Naive thymus-derived CD4-positive, alpha-beta T cell (primary cell): ENCODE data around the gene GPX4. TPM values are rescaled to one million over a fixed set of nuclear protein-coding genes. Genes with fewer than 3 reads are reported as not detected.
A peak's percentile ranks its signal among the peaks of the same experiment; 100 is the strongest.

Experiments
- ATAC-seq: fragments of 150-1000 bp; cut with Tn5 transposase; 2 replicates; pipeline ENCODE4 v1.10.0; 2021; ENCODE audit warnings: mild to moderate bottlenecking, moderate library complexity
- CTCF ChIA-PET: fragments of 350-600 bp; sonication (Branson Sonifier 250); formaldehyde crosslinking; loops from one replicate; lab custom pipeline; 2021; ENCODE audit warnings: antibody characterized with exemption; lab: Charles Lee
- POLR2A ChIA-PET: fragments of 350-600 bp; sonication (Branson Sonifier 250); formaldehyde crosslinking; loops from one replicate; lab custom pipeline; 2021; ENCODE audit warnings: antibody characterized with exemption, inconsistent platforms; lab: Charles Lee
- DNase-seq, 9 donors: peaks; one replicate each; pipeline versions ENCODE4 v3.0.0 to v3.0.0-alpha.2; 2020 to 2022; ENCODE audit warnings: mixed read lengths in 1 of 9
- H3K27ac ChIP-seq: one replicate; pipeline ENCODE4 v1.7.0; 2013; ENCODE audit warnings: mild to moderate bottlenecking, low read depth, low read length, moderate library complexity
- H3K27me3 ChIP-seq, 2 donors: one replicate each; pipeline ENCODE4 v1.7.0; 2013; ENCODE audit warnings: low read length in 2 of 2, mild to moderate bottlenecking in 2 of 2, moderate library complexity in 2 of 2; ENCODE audit not compliant: control insufficient read depth in 2 of 2, insufficient read depth in 2 of 2
- H3K36me3 ChIP-seq, 3 experiments: 1 replicate in 2 of 3; 2 replicates in 1 of 3; pipeline ENCODE4 v1.7.0; 2013; ENCODE audit warnings: low read length in 3 of 3, mild to moderate bottlenecking in 3 of 3, moderate library complexity in 1 of 3; ENCODE audit not compliant: insufficient read depth in 3 of 3, control insufficient read depth in 2 of 3
- H3K4me1 ChIP-seq, 2 donors: one replicate each; pipeline ENCODE4 v1.7.0; 2013; ENCODE audit warnings: low read length in 2 of 2, mild to moderate bottlenecking in 2 of 2, moderate library complexity in 1 of 2; ENCODE audit not compliant: control insufficient read depth in 2 of 2, insufficient read depth in 2 of 2
- H3K4me3 ChIP-seq: 2 replicates; pipeline ENCODE4 v1.7.0; 2013; ENCODE audit warnings: mild to moderate bottlenecking, low read length
- H3K9me3 ChIP-seq, 3 experiments: 1 replicate in 2 of 3; 2 replicates in 1 of 3; pipeline ENCODE4 v1.7.0; 2013; ENCODE audit warnings: low read length in 3 of 3; ENCODE audit not compliant: control insufficient read depth in 2 of 3
- H3K27ac Mint-ChIP-seq, 9 donors: one replicate each; pipeline ENCODE4 v1.8.0; 2020 to 2022; ENCODE audit warnings: mixed read lengths in 9 of 9, mild to moderate bottlenecking in 8 of 9, moderate library complexity in 5 of 9, inconsistent platforms in 2 of 9
- H3K27me3 Mint-ChIP-seq, 5 donors: one replicate each; pipeline ENCODE4 v1.8.0; 2021 to 2022; ENCODE audit warnings: mixed read lengths in 5 of 5, mild to moderate bottlenecking in 1 of 5
- H3K36me3 Mint-ChIP-seq, 5 donors: one replicate each; pipeline ENCODE4 v1.8.0; 2020 to 2022; ENCODE audit warnings: mixed read lengths in 5 of 5, mild to moderate bottlenecking in 3 of 5, inconsistent platforms in 1 of 5
- H3K4me1 Mint-ChIP-seq, 7 donors: one replicate each; pipeline ENCODE4 v1.8.0; 2020 to 2022; ENCODE audit warnings: mixed read lengths in 7 of 7, mild to moderate bottlenecking in 3 of 7, inconsistent platforms in 1 of 7
- H3K4me3 Mint-ChIP-seq, 10 donors: one replicate each; pipeline ENCODE4 v1.8.0; 2020 to 2022; ENCODE audit warnings: mild to moderate bottlenecking in 10 of 10, mixed read lengths in 10 of 10, moderate library complexity in 6 of 10, inconsistent platforms in 2 of 10
- H3K9me3 Mint-ChIP-seq, 11 donors: one replicate each; pipeline ENCODE4 v1.8.0; 2020 to 2022; ENCODE audit warnings: mixed read lengths in 11 of 11, mild to moderate bottlenecking in 4 of 11, inconsistent platforms in 1 of 11, moderate library complexity in 1 of 11
- intact Hi-C, 2 donors: fragments of 100-400 bp; cut with micrococcal nuclease; formaldehyde crosslinking; loops; one replicate each; pipeline ENCODE4 v1.15.1; 2023
- polyA plus RNA-seq, 2 donors: library from polyadenylated mRNA; unstranded; fragments of 300-500 nt; fragmentation: Illumina TruSeq; gene quantifications; one replicate each; pipeline ENCODE4 v1.2.3, GENCODE V29; 2021
- total RNA-seq, 6 experiments: library from RNA in 5 of 6; stranded (reverse) in 5 of 6; gene quantifications; 1 replicate in 5 of 6; 2 replicates in 1 of 6; pipeline ENCODE4 v1.2.3 and lab custom pipeline; 2021 to 2026

Gene GPX4
- total and polyA plus RNA-seq, 7 experiments from 2014 or later: 122 to 522 (median 228) TPM

DNA sequence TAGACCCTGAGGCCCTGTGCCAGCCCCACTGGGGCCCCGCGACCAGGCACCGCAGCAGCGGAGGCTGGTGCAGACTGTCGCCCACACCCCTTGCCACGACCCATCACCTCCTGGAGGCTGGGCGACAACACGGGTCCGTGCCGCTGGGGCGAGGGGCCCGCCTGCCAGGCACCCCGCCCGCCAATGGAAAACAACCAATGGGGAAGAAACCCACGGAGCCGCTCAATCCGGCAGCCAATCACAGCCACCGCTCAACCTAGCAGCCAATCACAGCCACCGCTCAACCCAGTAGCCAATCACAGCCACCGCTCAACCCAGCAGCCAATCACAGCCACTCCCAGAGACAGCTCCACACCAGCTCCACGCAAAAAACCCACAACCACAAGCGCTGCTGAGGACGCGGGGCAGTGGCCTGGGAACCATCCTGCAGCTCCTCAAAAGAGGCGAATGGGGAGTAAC, 29.7 kb downstream of the GPX4 start:
- DNase-seq (peak; percentile 47 to 75 (median 63)), ATAC-seq (peak; percentile 67)
- Mint-ChIP-seq H3K27me3 (no peaks in the 10 kb centered on the region), H3K4me3 (peak overlapping the region; percentile 37 to 83 (median 60)), H3K27ac (peak overlapping the region; percentile 67 to 95 (median 91)), H3K36me3 (peaks cover 0 to 3% (median 0%) of the 10 kb centered on the region in 5 donors), H3K4me1 (peaks cover 13 to 43% (median 27%) of the 10 kb centered on the region in 7 donors), H3K9me3 (no peaks in the 10 kb centered on the region)
- Histone ChIP-seq H3K9me3 (no peaks in the 10 kb centered on the region), H3K4me3 (peak overlapping the region; percentile 81), H3K27me3 (no peaks in the 10 kb centered on the region), H3K27ac (peak overlapping the region; percentile 98), H3K36me3 (peaks cover 0 to 7% (median 0%) of the 10 kb centered on the region in 3 experiments), H3K4me1 (peaks cover 23 to 42% of the 10 kb centered on the region in 2 donors)
- CTCF ChIA-PET: interaction anchor here (0.7 to 0.8 kb wide), 2 partner anchors 20 to 99 kb away, joined by 3 to 5 read pairs; no protein-coding TSS in a partner anchor
- intact Hi-C loops: loop anchor here (2.0 to 5.0 kb wide), 5 partner anchors 31 to 519 kb away; partner anchors contain the start of genes GPX4 (in 1 of the 2), POLR2E (in 1 of the 2), SBNO2 (in 1 of the 2) and TCF3 (in 1 of the 2)
- POLR2A ChIA-PET: interaction anchor here (0.6 to 1.5 kb wide), 4 partner anchors 38 to 249 kb away, joined by 3 to 4 read pairs (median 3); no protein-coding TSS in a partner anchor

DNA sequence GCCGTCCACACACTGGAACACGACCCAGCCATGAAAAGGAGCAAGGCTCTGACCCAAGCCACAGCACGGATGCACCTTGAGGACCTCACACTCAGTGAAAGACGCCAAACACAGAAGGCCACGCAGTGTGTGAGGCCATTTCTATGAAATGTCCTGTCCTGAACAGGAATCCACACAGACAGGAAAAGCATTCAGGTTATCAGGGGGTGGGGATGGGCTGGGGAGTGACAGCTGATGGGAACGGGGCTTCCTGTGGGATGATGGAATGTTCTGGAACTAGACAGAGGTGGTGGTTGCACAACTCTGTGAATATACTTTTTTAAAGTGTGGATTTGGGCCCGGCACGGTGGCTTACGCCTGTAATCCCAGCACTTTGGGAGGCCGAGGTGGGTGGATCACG, 30.6 kb downstream of the GPX4 start:
- peaks cover 0 to 9% (median 6%) of the 10 kb centered on the region in 5 donors for H3K36me3 Mint-ChIP-seq
- Histone ChIP-seq H3K4me3 (no peak overlapping the region), H3K4me1 (peaks cover 23 to 35% of the 10 kb centered on the region in 2 donors), H3K27me3 (no peaks in the 10 kb centered on the region), H3K36me3 (peaks cover 0 to 7% (median 0%) of the 10 kb centered on the region in 3 experiments), H3K9me3 (no peaks in the 10 kb centered on the region), H3K27ac (peak overlapping the region; percentile 98)
- POLR2A ChIA-PET: interaction anchor here (0.6 to 1.0 kb wide), 2 partner anchors 108 to 248 kb away, joined by 3 to 4 read pairs; partner anchors contain the start of gene CNN2
- H3K9me3 Mint-ChIP-seq: peaks cover 0 to 1% (median 0%) of the 10 kb centered on the region in 11 donors
- CTCF ChIA-PET: interaction anchor here (0.6 to 0.8 kb wide), 2 partner anchors 21 to 32 kb away, joined by 3 to 5 read pairs; no protein-coding TSS in a partner anchor
- no peak for ATAC-seq
- intact Hi-C loops: loop anchor here (5.0 kb wide), 1 partner anchor 58 kb away; no protein-coding TSS in a partner anchor
- H3K27ac Mint-ChIP-seq: peak overlapping the region in 8 of 9 donors; percentile 48 to 95 (median 90)
- H3K4me1 Mint-ChIP-seq: peaks cover 13 to 39% (median 27%) of the 10 kb centered on the region in 7 donors
- peak overlapping the region in 2 of 10 donors; percentile 12 to 16 for H3K4me3 Mint-ChIP-seq
- no peaks in the 10 kb centered on the region for H3K27me3 Mint-ChIP-seq
- DNase-seq: no peak

DNA sequence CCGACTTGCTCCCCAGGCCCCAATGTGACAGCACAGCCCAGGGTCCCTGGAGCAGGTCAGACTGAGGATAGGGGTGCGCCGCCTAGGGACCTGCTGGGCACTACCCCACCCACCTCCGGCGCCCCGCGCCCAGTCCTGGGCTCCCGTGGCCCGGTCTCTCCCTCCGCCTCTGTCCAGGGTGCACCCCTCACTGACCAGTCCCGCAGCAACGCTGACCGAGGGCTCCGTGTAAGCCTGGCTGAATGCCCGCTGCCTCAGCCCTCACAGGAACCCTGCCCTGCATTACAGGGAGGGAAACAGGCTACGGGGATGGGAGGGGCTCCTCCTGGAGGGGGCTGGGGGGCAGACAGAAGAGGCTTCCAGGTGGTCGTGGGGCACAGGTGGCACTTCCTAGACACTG, 31.7 kb downstream of the GPX4 start:
- Mint-ChIP-seq H3K36me3 (peaks cover 5 to 15% (median 6%) of the 10 kb centered on the region in 5 donors), H3K9me3 (peaks cover 0 to 4% (median 0%) of the 10 kb centered on the region in 11 donors), H3K4me1 (peaks cover 7 to 30% (median 18%) of the 10 kb centered on the region in 7 donors), H3K4me3 (peak overlapping the region in 1 of 10 donors; percentile 31), H3K27ac (peak overlapping the region; percentile 33 to 95 (median 77)), H3K27me3 (no peaks in the 10 kb centered on the region)
- Histone ChIP-seq H3K27me3 (no peaks in the 10 kb centered on the region), H3K4me1 (peaks cover 16 to 25% of the 10 kb centered on the region in 2 donors), H3K27ac (no peak overlapping the region), H3K9me3 (no peaks in the 10 kb centered on the region), H3K4me3 (no peak overlapping the region), H3K36me3 (peaks cover 0 to 7% (median 0%) of the 10 kb centered on the region in 3 experiments)
- CTCF ChIA-PET: no interaction called here
- DNase-seq: no peak
- intact Hi-C loops: no loop called here
- ATAC-seq: no peak
- POLR2A ChIA-PET: no interaction called here

DNA sequence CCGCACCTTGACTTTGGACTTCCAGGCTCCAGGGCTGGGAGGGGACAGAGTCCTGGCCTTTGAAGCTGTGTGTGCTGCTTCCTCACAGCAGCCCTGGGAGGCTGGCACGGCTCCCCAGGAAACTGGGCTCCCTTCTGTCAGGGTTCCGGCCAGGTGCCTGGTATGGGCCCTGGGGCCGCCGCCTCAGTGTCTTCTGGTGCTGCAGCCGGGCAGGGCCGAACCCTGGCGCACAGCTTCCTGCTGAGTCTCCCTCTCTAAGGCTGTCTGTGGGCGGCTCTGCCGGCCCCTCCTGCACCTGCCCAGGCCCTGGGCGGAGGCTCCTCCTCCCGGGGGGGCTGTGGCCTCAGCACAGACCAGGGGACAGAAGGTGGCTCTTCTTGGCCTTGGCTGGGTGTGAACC, 32.4 kb downstream of the GPX4 start:
- Mint-ChIP-seq H3K9me3 (peaks cover 0 to 4% (median 0%) of the 10 kb centered on the region in 11 donors), H3K36me3 (peaks cover 5 to 22% (median 6%) of the 10 kb centered on the region in 5 donors), H3K27ac (peak overlapping the region in 5 of 9 donors; percentile 74 to 91 (median 81)), H3K27me3 (no peaks in the 10 kb centered on the region), H3K4me1 (peaks cover 5 to 27% (median 14%) of the 10 kb centered on the region in 7 donors), H3K4me3 (peak overlapping the region in 1 of 10 donors; percentile 74)
- Histone ChIP-seq H3K4me3 (no peak overlapping the region), H3K9me3 (no peaks in the 10 kb centered on the region), H3K36me3 (peaks cover 0 to 7% (median 0%) of the 10 kb centered on the region in 3 experiments), H3K27me3 (no peaks in the 10 kb centered on the region), H3K4me1 (peaks cover 10 to 24% of the 10 kb centered on the region in 2 donors), H3K27ac (peak overlapping the region; percentile 11)
- ATAC-seq (no peak), DNase-seq (no peak)
- ChIA-PET CTCF (no interaction called here), POLR2A (interaction anchor here (1.0 kb wide), 1 partner anchor 17 kb away, joined by 4 read pairs; no protein-coding TSS in a partner anchor)
- intact Hi-C loops: no loop called here

DNA sequence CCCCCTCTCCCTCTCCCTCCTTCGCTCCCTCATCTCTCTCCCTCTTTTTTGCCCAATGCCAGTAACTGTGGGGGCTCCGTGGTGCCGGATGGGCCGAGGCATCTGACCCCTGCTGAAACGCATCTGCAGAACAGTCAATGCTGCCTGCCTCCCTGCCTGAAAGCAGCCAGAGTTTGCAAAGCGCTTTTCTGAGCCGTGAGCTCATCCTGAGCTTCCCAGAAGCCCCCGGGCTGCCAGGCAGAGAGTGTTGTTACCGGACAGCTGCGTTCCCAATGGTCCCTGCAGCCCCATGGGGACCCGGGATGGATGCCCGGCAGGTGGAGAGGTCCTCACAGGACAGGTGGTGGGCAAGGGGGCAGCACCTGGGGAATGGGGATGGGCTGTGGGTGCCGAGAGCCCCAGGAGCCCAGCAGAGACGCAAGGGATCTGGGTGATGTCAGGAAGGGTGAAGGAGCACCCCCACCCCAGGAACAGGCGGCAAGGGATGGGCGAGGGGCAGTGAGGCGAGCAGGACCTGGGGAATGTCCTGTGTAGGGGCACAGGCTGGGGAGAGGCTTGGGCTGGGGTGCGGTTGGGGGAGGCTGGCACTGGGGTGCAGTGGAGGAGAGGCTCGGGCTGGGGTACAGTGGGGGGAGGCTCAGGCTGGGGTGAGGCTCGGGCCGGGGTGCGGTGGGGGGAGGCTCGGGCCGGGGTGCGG, 33.0 kb downstream of the GPX4 start:
- Histone ChIP-seq H3K4me3 (no peak overlapping the region), H3K9me3 (no peaks in the 10 kb centered on the region), H3K4me1 (peaks cover 9 to 24% of the 10 kb centered on the region in 2 donors), H3K27me3 (no peaks in the 10 kb centered on the region), H3K27ac (peak overlapping the region; percentile 11), H3K36me3 (peaks cover 0 to 3% (median 0%) of the 10 kb centered on the region in 3 experiments)
- intact Hi-C loops: no loop called here
- Mint-ChIP-seq H3K27me3 (no peaks in the 10 kb centered on the region), H3K36me3 (peaks cover 5 to 25% (median 7%) of the 10 kb centered on the region in 5 donors), H3K27ac (peak overlapping the region in 6 of 9 donors; percentile 74 to 91 (median 82)), H3K4me1 (peaks cover 5 to 27% (median 13%) of the 10 kb centered on the region in 7 donors), H3K9me3 (peaks cover 0 to 4% (median 0%) of the 10 kb centered on the region in 11 donors), H3K4me3 (peak overlapping the region in 1 of 10 donors; percentile 74)
- DNase-seq: no peak
- ChIA-PET POLR2A (interaction anchor here (1.0 kb wide), 1 partner anchor 16 kb away, joined by 4 read pairs; no protein-coding TSS in a partner anchor), CTCF (no interaction called here)
- no peak for ATAC-seq

DNA sequence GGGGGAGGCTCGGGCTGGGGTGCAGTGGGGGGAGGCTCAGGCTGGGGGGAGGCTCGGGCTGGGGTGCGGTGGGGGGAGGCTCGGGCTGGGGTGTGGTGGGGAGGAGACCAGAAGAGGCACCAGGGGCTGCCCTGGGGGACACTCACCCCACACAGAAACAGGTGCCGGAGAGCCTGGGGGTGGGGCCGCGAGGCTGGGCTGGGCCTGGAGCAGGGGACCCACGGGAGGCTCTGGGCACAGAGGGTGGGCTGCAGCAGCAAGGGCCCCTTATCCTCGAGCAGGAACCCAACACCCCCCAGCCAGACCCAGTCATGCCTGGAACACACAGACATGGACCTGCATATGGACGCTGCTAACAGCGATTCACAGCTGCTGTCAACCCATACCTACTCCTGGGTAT, 34.3 kb downstream of the GPX4 start:
- CTCF ChIA-PET: no interaction called here
- H3K27ac ChIP-seq: no peak overlapping the region
- no peaks in the 10 kb centered on the region for H3K9me3 ChIP-seq
- H3K36me3 ChIP-seq: peaks cover 0 to 5% (median 0%) of the 10 kb centered on the region in 3 experiments
- peaks cover 8 to 15% of the 10 kb centered on the region in 2 donors for H3K4me1 ChIP-seq
- no peaks in the 10 kb centered on the region for H3K27me3 ChIP-seq
- DNase-seq (no peak), ATAC-seq (no peak)
- Mint-ChIP-seq H3K4me1 (peaks cover 5 to 30% (median 11%) of the 10 kb centered on the region in 7 donors), H3K4me3 (no peak overlapping the region), H3K27me3 (no peaks in the 10 kb centered on the region), H3K27ac (peak overlapping the region in 2 of 9 donors; percentile 48 to 68), H3K36me3 (peaks cover 5 to 33% (median 16%) of the 10 kb centered on the region in 5 donors), H3K9me3 (peaks cover 0 to 6% (median 4%) of the 10 kb centered on the region in 11 donors)
- POLR2A ChIA-PET: no interaction called here
- no peak overlapping the region for H3K4me3 ChIP-seq
- intact Hi-C loops: no loop called here
